Activated T-cell treated with anti-CD3 and anti-CD28 coated beads, Interleukin-2, amount 50 U/mL, for 1 hour (primary cell): ENCODE data around the gene ZSCAN5B.
"Not testable (repeated sequence)": the region's sequence is repeated elsewhere in the genome, so short reads cannot be mapped to it uniquely, and the experiment has no call there.

Source experiments
- DNase-seq: peaks from one replicate; pipeline ENCODE4 v3.0.0-alpha.2; 2020

The ZSCAN5B gene, protein sequence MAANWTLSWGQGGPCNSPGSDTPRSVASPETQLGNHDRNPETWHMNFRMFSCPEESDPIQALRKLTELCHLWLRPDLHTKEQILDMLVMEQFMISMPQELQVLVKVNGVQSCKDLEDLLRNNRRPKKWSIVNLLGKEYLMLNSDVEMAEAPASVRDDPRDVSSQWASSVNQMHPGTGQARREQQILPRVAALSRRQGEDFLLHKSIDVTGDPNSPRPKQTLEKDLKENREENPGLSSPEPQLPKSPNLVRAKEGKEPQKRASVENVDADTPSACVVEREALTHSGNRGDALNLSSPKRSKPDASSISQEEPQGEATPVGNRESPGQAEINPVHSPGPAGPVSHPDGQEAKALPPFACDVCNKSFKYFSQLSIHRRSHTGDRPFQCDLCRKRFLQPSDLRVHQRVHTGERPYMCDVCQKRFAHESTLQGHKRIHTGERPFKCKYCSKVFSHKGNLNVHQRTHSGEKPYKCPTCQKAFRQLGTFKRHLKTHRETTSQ

DNA sequence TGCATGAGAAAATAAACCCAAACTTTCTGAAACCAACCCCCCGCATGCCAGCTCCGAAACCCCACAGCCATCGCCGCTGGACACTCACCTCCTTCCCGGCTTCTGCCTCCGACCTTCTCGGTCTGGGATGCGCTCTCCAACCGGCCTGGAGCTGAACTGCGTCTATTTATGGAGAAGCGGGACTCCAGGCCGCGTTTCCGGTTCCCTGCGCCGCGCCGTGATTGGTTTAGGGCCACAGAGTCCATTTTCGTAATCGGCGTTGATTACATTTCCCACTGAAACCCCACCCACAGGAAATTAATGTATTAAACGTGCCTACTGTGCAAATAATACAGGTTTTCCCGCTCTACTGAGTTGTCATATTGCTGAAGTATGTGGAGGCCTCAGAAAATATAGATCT is at the start of gene ZSCAN5B:
Gene ZSCAN5B, minus strand, starts transcription at position 138 of the 400 bp plus-strand sequence. CDS start 4,731 bp downstream, outside the sequence.
- DNase-seq = not testable (repeated sequence)

DNA sequence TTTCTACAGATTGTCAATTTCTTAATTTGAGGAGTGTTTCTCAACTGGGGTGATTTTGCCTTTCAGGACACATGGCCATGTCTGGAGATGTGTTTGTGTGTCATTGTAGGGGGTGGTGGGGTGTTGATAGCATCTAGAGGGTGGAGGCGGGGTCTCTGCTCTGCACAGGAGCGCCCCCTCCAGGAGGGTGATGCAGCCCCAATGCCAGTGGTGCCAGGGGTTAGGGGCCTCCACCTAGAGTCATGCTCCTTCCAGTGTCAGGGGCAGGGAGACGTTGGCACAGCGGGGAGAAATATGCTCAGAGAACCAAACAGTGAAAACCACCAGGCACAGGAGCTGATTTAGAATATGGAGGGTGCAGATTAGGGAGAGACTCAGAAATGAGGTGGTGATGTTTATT is 48.2 kb upstream of the ZSCAN5B start:
- DNase-seq = not testable (repeated sequence)

DNA sequence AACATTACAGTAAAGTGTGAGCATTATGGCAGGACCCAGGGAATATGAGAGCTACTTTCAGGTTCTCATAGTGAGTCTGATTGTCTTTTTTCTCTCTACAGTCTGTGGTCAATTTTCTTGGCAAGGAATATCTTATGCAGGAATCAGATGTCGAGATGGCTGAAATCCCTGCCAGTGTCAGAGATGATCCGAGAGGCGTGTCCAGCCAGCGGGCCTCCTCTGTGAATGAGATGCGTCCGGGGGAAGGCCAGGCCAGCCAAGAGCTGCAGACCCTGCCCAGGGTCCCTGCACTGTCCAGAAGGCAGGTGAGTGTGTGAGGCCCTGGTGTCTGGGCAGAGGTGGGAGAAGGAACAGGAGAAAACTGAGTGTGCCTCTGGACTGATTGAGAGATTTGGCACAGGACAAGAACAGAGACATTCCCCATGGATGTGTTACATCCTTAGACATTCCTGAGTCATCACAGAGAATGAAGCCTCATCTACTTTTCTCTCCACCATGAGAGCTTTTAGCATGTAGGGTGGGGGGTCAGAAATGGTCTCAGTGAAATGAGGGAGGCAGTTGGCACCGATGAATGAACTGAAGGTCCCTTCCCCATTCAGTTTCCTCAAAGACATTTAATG is 47.6 kb upstream of the ZSCAN5B start:
- no peak for DNase-seq

DNA sequence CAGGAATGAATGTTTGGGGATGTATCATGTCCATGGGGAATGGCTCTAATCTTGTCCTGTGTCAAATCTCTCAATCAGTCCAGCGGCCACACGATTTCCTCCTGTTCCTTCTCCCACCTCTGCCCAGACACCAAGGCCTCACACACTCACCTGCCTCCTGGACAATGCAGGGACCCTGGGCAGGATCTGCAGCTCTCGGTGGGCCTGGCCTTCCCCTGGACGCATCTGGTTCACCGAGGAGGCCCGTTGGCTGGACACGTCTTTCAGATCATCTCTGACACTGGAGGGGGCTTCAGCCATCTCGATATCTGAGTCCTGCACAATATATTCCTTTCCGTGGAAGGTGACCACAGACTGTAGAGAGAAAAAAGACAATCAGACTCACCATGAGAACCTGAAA is 25.9 kb upstream of the ZSCAN5B start:
- DNase-seq = no peak

DNA sequence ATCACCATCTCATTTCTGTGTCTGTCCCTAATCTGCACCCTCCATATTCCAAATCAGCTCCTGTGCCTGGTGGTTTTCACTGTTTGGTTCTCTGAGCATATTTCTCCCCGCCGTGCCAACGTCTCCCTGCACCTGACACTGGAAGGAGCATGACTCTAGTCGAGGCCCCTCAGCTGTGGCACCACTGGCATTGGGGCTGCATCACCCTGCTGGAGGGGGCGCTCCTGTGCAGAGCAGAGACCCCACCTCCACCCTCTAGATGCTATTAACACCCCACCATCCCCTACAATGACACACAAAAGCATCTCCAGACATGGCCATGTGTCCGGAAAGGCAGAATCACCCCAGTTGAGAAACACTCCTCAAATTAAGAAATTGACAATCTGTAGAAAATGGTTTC is 25.3 kb upstream of the ZSCAN5B start:
- DNase-seq = no peak

DNA sequence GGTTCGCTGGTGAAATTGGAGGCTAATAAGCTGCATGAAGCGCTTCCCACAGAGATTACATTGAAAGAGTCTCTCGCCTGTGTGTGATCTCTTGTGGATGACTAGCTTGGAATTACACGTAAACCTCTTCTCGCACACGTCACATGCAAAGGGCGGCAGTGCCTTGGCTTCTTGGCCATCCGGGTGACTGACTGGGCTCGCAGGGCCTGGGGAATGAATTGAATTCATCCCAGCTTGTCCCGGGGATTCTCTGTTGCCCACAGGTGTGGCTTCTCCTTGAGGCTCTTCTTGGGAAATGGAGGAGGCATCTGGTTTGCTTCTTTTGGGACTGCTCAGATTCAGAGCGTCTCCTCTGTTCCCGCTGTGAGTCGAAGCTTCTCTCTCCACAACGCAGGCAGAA is 24.3 kb upstream of the ZSCAN5B start:
- DNase-seq = no peak

DNA sequence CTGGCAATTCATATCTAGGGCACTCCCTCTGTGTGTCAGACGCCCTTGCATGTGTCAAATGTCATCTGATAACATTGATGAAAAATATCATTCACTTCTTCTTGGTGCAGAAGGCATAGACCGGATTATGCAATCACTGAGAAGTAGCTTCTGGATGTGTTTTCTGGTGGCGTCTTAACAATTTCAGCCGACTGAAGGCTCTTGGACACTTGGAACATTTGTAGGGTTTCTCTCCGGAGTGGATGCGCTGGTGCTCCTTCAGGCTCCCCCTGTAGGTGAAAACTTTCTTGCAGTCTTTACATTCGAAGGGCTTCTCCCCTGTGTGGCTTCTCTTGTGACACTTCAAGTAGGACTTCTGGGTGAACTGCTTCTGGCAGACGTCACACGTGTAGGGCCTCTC is 23.9 kb upstream of the ZSCAN5B start:
- not testable (repeated sequence) for DNase-seq

DNA sequence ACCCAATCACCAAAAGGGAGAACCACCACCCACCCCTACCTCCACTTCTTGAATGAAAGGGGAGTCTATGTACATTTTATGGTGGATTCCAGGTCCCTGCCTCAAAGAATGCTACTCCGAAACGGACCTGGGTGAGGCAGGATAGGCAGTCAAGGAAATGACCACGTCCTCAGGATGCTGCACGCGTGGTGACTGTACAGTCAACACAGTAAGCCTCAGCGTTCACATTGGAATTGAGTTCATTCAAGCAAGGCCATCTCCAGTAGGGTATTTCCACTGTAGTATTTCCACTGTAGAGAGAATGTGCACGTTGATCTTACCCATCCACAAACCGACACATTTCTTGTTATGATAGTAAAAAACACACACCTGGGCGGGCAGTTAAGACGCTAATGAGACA is 21.4 kb upstream of the ZSCAN5B start:
- no peak for DNase-seq

DNA sequence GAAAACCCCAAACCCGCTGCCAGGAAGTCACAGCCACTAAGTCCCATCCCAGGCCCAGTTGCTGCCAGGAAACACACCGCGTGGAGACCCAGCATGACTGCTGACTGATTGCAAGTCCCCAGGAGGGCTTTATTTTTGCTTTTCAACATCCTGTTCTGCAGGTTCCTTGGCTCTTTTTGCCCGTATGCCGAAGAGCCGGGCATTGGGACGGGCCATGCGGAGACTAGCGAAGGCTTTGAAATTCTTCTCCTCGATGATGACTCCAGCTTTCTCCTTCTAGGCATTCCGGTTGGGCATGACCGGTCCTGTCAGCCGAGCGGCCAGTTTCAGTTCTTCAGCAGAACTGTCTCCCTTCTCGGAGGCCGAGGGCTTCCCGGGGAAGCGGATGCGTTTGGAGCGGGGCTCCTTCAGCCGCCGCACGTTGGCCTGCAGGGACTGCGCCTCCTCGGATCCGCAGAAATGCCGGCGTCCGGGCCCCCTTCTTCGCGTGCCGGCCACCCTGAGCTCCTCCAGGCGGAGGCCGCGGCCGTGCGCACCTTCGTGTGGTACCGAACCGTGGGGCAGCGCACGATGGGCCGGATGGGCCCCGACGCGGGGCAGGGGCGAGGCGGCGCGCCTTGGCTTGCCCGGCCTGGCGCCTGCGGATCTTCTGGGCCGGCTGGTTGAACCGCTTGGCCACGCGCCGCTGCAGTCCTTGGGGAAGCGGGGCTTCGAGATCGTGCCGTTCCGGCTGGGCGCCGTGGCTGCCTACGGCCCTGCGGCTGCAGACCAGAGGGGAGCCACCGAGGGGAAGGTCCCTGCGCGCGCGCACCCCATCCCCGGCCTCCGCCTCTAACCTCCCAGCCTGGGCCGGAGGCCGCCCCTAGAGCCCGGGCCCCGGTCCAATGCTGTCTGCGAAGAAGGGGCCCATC is 19.7 kb upstream of the ZSCAN5B start:
- DNase-seq = no peak

DNA sequence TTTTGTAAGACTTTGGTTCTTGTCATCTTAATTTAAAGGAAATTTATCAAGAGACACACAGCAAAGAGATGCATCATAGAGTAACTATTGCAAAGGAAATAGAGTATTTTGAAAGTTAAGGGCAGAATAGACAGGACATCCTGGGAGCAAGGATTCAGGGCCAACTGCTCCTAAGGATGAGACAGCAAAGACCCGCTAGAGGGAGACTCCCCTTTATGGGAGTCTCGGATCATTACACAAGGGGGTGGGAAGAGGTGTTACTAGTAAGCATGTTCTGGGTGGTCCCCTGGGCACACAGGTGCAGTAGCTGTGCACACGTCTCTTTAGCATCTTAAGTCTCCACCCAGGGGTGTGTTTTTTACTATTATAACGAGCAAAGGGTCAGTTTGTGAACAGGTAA is 14.1 kb upstream of the ZSCAN5B start:
- DNase-seq = no peak

DNA sequence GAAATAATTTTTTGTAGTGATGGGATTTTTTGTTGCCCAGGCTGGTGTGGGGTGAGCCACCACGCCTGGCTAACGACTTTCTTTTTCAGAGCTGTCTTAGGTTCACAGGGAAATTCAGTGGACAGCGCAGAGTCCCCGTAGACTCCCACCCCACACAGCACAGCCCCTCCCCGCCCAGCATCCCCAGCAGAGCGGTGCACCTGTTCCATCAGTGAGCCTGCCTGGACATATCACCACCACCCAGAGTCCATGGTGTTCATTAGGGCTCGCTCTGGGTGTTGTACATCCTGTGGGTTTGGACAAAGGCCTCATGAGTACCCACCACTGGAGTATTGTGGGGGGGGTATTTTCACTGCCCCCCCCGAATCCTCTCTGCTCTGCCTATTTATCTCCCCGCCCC is 12.5 kb upstream of the ZSCAN5B start:
- DNase-seq = not testable (repeated sequence)

DNA sequence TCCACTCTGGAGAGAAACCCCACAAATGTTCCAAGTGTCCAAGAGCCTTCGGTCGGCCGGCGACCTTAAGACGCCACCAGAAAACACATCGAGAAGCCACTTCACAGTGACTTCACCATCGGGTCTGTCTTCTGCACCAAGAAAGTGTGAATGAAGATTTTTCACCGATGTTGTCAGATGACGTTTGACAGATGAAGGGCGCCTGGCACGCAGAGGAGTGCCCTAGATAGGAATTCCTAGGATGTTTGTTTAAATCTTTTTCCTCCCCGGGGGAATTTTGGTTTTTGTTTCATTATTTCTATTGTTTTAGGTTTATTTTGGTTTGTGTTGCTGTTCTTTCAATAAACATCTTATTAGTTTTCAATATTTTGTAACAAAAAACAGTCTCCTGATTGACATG is 11.5 kb upstream of the ZSCAN5B start:
- DNase-seq = no peak

DNA sequence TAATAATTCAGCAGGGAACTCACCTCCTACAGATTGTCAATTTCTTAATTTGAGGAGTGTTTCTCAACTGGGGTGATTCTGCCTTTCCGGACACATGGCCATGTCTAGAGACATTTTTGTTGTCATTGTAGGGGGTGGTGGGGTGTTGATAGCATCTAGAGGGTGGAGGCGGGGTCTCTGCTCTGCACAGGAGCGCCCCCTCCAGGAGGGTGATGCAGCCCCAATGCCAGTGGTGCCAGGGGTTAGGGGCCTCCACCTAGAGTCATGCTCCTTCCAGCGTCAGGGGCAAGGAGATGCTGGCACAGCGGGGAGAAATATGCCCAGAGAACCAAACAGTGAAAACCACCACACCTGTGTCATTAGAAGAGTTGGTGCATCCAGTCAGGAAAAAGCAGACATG is 10.0 kb upstream of the ZSCAN5B start:
- not testable (repeated sequence) for DNase-seq

DNA sequence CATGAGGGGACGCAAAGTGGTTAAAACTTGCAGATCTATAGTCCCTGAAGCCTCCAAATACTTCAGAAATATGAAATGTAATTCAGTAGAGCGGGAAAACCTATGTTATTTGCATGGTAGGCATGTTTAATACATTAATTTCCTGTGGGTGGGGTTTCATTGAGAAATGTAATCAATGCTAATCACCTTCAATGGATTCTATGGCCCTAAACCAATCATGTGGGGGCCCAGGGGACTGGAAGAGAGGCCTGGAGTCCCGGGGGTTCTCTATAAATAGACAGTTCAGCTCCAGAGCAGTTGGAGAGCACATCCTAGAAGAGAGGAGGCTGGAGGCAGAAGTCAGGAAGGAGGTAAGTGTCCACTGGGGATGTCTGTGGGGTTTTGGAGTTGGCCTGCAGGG is 4.4 kb upstream of the ZSCAN5B start, which contains the start of gene ZSCAN5C:
Gene ZSCAN5C, plus strand, starts transcription at position 301 of the 400 bp plus-strand sequence. CDS start 3,641 bp downstream, outside the sequence.
- no peak for DNase-seq

DNA sequence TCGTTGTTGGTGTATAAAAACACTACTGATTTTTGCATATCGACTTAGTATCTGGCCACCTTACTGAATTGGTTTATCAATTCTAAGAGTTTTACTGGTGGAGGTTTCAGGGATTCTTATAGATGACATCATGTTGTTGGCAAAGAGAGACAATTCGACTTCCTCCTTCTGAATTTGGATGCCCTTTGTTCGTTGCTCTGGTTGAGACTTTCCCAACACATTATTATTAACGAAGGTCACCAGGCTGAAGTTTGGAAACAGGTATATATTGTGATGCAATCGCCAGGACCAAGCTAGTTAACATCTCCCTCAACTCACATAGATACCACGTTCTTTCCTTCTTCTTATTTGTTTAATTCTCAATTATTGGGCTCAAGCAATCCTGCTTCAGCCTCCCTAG is 2.1 kb upstream of the ZSCAN5B start:
- no peak for DNase-seq

DNA sequence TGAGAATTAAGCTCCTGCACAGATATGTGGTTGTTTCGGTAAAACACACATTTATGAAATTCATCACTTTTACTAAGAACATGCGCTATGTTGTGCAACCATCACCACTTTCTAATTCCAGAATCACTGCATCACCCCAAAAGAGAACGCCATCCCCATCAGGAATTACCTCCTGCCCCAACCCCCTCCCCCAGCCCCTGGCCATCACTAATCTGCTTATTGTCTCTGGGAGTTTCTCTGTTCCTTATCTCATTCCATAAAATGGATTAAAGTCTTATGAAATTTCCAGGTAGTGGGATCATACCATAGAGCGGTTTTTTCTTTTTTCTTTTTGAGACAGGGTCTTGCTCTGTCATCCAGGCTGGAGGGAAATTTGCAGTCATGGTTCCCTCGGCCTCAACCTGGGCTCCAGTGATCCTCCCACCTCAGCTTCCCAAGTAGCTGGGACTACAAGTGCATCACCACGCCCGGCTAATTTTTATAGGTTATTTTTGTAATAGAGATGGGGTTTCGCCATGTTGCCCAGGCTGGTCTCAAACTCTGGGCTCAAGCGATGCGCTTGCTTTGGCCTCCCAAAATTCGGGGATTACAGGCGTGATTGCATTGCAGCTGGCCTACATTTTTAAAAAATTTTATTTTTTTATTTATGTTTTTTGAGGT is 3.5 kb downstream of the ZSCAN5B start:
- DNase-seq = no peak

DNA sequence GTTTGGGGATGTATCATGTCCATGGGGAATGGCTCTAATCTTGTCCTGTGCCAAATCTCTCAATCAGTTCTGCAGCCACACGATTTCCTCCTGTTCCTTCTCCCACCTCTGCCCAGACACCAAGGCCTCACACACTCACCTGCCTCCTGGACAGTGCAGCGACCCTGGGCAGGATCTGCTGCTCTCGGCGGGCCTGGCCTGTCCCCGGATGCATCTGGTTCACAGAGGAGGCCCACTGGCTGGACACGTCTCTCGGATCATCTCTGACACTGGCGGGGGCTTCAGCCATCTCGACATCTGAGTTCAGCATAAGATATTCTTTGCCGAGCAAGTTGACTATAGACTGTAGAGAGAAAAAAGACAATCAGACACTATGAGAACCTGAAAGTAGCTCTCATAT is 5.9 kb downstream of the ZSCAN5B start:
- DNase-seq = no peak

DNA sequence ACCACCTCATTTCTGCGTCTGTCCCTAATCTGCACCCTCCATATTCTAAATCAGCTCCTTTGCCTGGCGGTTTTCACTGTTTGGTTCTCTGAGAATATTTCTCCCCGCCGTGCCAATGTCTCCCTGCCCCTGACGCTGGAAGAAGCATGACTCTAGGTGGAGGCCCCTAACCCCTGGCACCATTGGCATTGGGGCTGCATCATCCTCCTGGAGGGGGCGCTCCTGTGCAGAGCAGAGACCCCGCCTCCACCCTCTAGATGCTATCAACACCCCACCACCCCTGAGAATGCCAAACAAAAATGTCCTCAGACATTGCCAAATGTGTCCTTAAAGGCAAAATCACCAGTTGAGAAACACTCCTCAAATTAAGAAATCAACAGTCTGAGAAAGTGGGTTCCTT is 6.5 kb downstream of the ZSCAN5B start:
- no peak for DNase-seq

DNA sequence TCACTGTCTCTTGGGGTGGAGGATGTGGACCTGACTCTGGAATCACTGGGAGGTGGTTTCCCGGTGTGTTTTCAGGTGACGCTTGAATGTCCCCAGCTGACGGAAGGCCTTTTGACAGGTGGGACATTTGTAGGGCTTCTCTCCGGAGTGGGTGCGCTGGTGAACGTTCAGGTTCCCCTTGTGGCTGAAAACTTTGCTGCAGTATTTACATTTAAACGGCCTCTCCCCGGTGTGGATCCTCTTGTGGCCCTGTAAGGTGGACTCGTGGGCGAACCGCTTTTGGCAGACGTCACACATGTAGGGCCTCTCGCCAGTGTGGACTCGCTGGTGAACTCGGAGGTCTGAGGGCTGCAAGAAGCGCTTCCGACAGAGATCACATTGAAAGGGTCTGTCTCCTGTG is 7.8 kb downstream of the ZSCAN5B start:
- DNase-seq = no peak

DNA sequence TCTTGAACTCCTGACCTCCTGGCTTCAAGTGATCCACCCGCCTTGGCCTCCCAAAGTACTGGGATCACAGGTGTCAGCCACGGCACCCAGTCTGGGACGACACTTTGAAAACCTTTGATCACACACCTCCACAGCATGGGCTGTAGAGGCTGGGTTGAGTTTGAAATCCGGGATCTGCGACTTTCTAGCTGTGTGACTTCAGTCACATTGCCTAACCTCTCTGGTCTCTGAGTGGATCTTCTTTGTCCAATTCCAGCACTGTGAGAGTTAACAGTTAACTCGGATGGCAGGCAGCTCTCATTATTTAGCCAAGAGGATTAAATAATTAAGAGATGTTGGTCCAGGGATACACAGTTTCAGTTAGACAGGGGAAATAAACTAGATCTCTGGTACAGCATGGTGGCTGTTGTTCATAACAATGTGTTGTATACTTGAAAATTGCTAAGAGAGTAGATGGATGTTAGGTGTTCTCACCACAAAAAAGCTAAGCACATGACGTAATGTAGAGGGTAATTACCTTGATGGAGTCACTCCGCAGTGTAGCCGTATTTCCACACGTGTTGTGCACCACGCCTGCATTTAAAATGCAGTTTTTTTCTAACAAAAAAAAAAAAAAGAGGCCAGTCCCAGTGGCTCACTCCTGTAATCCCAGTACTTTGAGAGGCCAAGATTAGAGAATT is 19.9 kb downstream of the ZSCAN5B start:
- DNase-seq = no peak

DNA sequence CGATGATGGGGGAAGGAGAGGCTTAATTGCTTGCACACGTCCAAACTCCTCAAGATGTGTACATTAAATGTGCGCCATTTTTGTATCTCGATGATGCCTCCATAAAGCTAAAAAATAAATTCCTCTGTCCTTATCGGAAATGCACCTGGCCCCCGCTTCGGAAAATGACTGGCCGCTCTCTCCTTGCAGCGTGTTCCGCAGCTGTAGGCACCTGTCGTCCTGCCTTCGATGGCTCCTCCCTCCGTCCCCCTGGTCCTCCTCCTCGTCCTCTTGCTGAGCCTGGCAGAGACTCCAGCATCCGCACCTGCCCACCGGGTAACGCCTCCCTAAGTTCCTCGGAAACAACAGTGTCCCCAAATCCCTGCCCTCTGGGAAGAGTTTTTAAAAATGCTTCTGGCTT is 20.7 kb downstream of the ZSCAN5B start:
- DNase-seq = no peak

DNA sequence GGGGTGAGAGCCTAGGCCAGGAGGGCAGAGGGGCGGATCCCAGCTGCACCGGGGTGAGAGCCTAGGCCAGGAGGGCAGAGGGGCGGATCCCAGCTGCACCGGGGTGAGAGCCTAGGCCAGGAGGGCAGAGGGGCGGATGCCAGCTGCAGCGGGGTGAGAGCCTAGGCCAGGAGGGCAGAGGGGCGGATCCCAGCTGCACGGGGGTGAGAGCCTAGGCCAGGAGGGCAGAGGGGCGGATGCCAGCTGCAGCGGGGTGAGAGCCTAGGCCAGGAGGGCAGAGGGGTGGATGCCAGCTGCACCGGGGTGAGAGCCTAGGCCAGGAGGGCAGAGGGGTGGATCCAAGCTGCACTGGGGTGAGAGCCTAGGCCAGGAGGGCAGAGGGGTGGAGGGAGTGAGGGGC is 21.3 kb downstream of the ZSCAN5B start:
- DNase-seq = not testable (repeated sequence)
